ENCODE measurements around the gene SIN3A. TPM values are rescaled to one million over a fixed set of nuclear protein-coding genes. Genes with fewer than 3 reads are reported as not detected.
A peak's percentile ranks its signal among the peaks of the same experiment; 100 is the strongest.

SIN3A gene
- total and polyA plus RNA-seq, 9 of the 15 experiments (the other 6 are each of a cell fraction or from before 2014, with no cell fraction given), result 11.1 to 70.3 (median 25.3) TPM

DNA sequence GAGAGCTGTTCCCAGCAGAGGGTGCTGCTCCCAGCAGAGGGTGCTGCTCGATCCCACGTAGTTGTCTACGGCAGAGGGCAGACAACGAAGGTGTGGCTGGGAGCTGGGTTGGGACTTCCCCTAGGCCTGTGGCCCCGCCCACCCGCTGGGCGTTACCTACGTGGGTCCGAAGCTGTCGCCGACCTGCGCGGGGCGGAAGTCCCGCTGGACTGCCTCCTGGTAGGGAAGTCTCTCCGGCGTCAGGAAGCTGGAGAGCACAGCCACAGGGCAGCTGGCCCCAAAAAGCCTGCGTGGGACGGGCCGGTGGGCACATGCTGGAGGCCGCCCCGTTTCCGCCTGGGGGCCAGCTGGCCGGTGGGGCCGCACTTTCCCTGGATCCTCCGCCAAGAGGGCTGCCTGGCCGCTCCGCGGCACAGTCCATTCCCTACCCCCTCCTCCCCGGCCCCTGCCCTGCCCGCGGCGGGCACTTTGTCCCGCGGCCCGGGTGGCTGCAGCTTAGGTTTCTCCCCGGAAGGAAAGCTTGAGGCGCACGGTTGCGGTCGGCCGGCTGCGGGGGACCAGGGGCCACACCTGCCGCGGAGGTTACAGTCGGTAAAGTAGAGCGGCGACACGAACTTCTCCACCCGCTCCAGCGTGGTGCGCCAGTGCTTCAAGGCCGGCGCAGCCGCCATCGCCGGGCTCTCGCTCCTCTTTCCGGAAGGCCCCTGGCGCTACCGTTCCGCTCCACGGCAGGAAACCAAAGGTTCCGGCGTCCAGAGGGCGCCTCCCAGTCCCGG is 83.4 kb downstream of the SIN3A start, which contains the start of gene MAN2C1 (continued):
- TF ChIP-seq RNF2 (IDR thresholded peaks at IDR 0.05), result no peak
- TF ChIP-seq WHSC1 (IDR thresholded peaks at IDR 0.05; ENCODE audit: low read length), result no peak
- TF ChIP-seq ZNF274 (IDR thresholded peaks at IDR 0.05; ENCODE audit: borderline replicate concordance, low read depth, low read length), result no peak
- TF ChIP-seq ZNF347 (CRISPR knock-in tag; IDR thresholded peaks at IDR 0.05; ENCODE audit: low read depth), result no peak
- TF ChIP-seq, protein P1, sequence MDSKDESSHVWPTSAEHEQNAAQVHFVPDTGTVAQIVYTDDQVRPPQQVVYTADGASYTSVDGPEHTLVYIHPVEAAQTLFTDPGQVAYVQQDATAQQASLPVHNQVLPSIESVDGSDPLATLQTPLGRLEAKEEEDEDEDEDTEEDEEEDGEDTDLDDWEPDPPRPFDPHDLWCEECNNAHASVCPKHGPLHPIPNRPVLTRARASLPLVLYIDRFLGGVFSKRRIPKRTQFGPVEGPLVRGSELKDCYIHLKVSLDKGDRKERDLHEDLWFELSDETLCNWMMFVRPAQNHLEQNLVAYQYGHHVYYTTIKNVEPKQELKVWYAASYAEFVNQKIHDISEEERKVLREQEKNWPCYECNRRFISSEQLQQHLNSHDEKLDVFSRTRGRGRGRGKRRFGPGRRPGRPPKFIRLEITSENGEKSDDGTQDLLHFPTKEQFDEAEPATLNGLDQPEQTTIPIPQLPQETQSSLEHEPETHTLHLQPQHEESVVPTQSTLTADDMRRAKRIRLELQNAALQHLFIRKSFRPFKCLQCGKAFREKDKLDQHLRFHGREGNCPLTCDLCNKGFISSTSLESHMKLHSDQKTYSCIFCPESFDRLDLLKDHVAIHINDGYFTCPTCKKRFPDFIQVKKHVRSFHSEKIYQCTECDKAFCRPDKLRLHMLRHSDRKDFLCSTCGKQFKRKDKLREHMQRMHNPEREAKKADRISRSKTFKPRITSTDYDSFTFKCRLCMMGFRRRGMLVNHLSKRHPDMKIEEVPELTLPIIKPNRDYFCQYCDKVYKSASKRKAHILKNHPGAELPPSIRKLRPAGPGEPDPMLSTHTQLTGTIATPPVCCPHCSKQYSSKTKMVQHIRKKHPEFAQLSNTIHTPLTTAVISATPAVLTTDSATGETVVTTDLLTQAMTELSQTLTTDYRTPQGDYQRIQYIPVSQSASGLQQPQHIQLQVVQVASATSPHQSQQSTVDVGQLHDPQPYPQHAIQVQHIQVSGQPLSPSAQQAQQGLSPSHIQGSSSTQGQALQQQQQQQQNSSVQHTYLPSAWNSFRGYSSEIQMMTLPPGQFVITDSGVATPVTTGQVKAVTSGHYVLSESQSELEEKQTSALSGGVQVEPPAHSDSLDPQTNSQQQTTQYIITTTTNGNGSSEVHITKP (IDR thresholded peaks at IDR 0.05; ENCODE audit: partially characterized antibody), result peak; percentile 78
- TF ChIP-seq RBBP5 (IDR thresholded peaks at IDR 0.05; ENCODE audit: borderline replicate concordance, insufficient read depth, low read length, poor library complexity, severe bottlenecking), result peak; percentile 89
- TF ChIP-seq KAT7 (CRISPR knock-in tag; IDR thresholded peaks at IDR 0.05; ENCODE audit: borderline replicate concordance), result peak; percentile 88; the same call in 1 of the 2 replicates
- TF ChIP-seq DMBX1 (CRISPR knock-in tag; IDR thresholded peaks at IDR 0.05; ENCODE audit: borderline replicate concordance), result no peak
- TF ChIP-seq ZNF699 (CRISPR knock-in tag; IDR thresholded peaks at IDR 0.05; ENCODE audit: insufficient replicate concordance), result no peak
- TF ChIP-seq, protein P2, sequence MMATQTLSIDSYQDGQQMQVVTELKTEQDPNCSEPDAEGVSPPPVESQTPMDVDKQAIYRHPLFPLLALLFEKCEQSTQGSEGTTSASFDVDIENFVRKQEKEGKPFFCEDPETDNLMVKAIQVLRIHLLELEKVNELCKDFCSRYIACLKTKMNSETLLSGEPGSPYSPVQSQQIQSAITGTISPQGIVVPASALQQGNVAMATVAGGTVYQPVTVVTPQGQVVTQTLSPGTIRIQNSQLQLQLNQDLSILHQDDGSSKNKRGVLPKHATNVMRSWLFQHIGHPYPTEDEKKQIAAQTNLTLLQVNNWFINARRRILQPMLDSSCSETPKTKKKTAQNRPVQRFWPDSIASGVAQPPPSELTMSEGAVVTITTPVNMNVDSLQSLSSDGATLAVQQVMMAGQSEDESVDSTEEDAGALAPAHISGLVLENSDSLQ (IDR thresholded peaks at IDR 0.05), result no peak; the same call in 1 of the 2 replicates
- TF ChIP-seq KLF1 (tag; IDR thresholded peaks at IDR 0.05), result peak; percentile 81
- TF ChIP-seq, protein P3, sequence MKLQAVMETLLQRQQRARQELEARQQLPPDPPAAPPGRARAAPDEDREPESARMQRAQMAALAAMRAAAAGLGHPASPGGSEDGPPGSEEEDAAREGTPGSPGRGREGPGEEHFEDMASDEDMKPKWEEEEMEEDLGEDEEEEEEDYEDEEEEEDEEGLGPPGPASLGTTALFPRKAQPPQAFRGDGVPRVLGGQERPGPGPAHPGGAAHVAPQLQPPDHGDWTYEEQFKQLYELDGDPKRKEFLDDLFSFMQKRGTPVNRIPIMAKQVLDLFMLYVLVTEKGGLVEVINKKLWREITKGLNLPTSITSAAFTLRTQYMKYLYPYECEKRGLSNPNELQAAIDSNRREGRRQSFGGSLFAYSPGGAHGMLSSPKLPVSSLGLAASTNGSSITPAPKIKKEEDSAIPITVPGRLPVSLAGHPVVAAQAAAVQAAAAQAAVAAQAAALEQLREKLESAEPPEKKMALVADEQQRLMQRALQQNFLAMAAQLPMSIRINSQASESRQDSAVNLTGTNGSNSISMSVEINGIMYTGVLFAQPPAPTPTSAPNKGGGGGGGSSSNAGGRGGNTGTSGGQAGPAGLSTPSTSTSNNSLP (IDR thresholded peaks at IDR 0.05; ENCODE audit: borderline replicate concordance, low read depth, low read length), result no peak
- no peak for TF ChIP-seq ZNF444 (CRISPR knock-in tag; IDR thresholded peaks at IDR 0.05)
- TF ChIP-seq ZNF695 (CRISPR knock-in tag; IDR thresholded peaks at IDR 0.05), result no peak
- TF ChIP-seq, protein P4, sequence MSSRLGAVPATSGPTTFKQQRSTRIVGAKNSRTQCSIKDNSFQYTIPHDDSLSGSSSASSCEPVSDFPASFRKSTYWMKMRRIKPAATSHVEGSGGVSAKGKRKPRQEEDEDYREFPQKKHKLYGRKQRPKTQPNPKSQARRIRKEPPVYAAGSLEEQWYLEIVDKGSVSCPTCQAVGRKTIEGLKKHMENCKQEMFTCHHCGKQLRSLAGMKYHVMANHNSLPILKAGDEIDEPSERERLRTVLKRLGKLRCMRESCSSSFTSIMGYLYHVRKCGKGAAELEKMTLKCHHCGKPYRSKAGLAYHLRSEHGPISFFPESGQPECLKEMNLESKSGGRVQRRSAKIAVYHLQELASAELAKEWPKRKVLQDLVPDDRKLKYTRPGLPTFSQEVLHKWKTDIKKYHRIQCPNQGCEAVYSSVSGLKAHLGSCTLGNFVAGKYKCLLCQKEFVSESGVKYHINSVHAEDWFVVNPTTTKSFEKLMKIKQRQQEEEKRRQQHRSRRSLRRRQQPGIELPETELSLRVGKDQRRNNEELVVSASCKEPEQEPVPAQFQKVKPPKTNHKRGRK (tag; IDR thresholded peaks at IDR 0.05), result no peak
- TF ChIP-seq ZNF282 (CRISPR knock-in tag; IDR thresholded peaks at IDR 0.05), result no peak
- peak; percentile 69 for TF ChIP-seq CREB1 (IDR thresholded peaks at IDR 0.05)
- peak; percentile 88 for TF ChIP-seq CREB1 (CRISPR knock-in tag; IDR thresholded peaks at IDR 0.05)
- peak; percentile 86 for TF ChIP-seq CBFB (CRISPR knock-in tag; IDR thresholded peaks at IDR 0.05)
- peak; percentile 50 for TF ChIP-seq HDAC3 (IDR thresholded peaks at IDR 0.05; ENCODE audit: borderline replicate concordance, partially characterized antibody)

Measured in K562 (cell line).